H9 (cell line): ENCODE data around the gene TAF4B. TPM values are rescaled to one million over a fixed set of nuclear protein-coding genes. Genes with fewer than 3 reads are reported as not detected.
A peak's percentile ranks its signal among the peaks of the same experiment; 100 is the strongest.

Source experiments
- DNase-seq: peaks from one replicate; pipeline ENCODE4 v3.0.0-alpha.2; 2017
- H2AFZ ChIP-seq: one replicate; pipeline ENCODE4 v1.6.1; 2013; ENCODE audit warnings: mild to moderate bottlenecking, low read length, control low read depth, moderate library complexity
- H2AK5ac ChIP-seq: 2 replicates; pipeline ENCODE4 v1.6.1; 2013; ENCODE audit warnings: low read length, control low read depth, mixed read lengths; ENCODE audit not compliant: insufficient read length
- H2BK120ac ChIP-seq: one replicate; pipeline ENCODE4 v1.6.1; 2013; ENCODE audit warnings: low read depth, mild to moderate bottlenecking, low read length, control low read depth, inconsistent platforms; ENCODE audit not compliant: poor library complexity, severe bottlenecking
- H2BK12ac ChIP-seq: 2 replicates; pipeline ENCODE4 v1.6.1; 2013; ENCODE audit warnings: low read length, control low read depth, mixed read lengths, low read depth; ENCODE audit not compliant: insufficient read length
- H2BK15ac ChIP-seq: 2 replicates; pipeline ENCODE4 v1.6.1; 2013; ENCODE audit warnings: low read depth, low read length, control low read depth
- H2BK20ac ChIP-seq: one replicate; pipeline ENCODE4 v1.6.1; 2013; ENCODE audit warnings: low read depth, mild to moderate bottlenecking, low read length, control low read depth, inconsistent platforms; ENCODE audit not compliant: poor library complexity, severe bottlenecking
- H2BK5ac ChIP-seq: 2 replicates; pipeline ENCODE4 v1.6.1; 2013; ENCODE audit warnings: low read length, control low read depth, mixed read lengths; ENCODE audit not compliant: insufficient read length
- H3K14ac ChIP-seq: 2 replicates; pipeline ENCODE4 v1.6.1; 2013; ENCODE audit warnings: low read length, control low read depth; ENCODE audit not compliant: insufficient read depth
- H3K18ac ChIP-seq: 2 replicates; pipeline ENCODE4 v1.6.1; 2013; ENCODE audit warnings: low read depth, mild to moderate bottlenecking, mixed read lengths, low read length, control low read depth; ENCODE audit not compliant: insufficient read length
- H3K23ac ChIP-seq: 2 replicates; pipeline ENCODE4 v1.6.1; 2013; ENCODE audit warnings: low read length, control low read depth, mixed read lengths, low read depth; ENCODE audit not compliant: insufficient read length
- H3K23me2 ChIP-seq: 2 replicates; pipeline ENCODE4 v1.6.1; 2013; ENCODE audit warnings: low read depth, mild to moderate bottlenecking, mixed read lengths, low read length, control low read depth; ENCODE audit not compliant: insufficient read length, poor library complexity, severe bottlenecking
- H3K27ac ChIP-seq: 2 replicates; pipeline ENCODE4 v1.5.1; 2013; ENCODE audit warnings: low read length, control low read depth, mixed read lengths, low read depth; ENCODE audit not compliant: insufficient read length
- H3K27me3 ChIP-seq: 2 replicates; pipeline ENCODE4 v1.6.1; 2013; ENCODE audit warnings: low read length, control low read depth, inconsistent platforms; ENCODE audit not compliant: insufficient read depth
- H3K4ac ChIP-seq: 2 replicates; pipeline ENCODE4 v1.6.1; 2013; ENCODE audit warnings: low read depth, mild to moderate bottlenecking, control low read depth, inconsistent platforms, low read length, moderate library complexity
- H3K4me1 ChIP-seq: 2 replicates; pipeline ENCODE4 v1.6.1; 2013; ENCODE audit warnings: low read length, control low read depth, inconsistent platforms; ENCODE audit not compliant: insufficient read depth
- H3K4me2 ChIP-seq: 2 replicates; pipeline ENCODE4 v1.6.1; 2013; ENCODE audit warnings: low read length, control low read depth, mixed read lengths; ENCODE audit not compliant: insufficient read length, insufficient read depth
- H3K56ac ChIP-seq: 2 replicates; pipeline ENCODE4 v1.6.1; 2013; ENCODE audit warnings: low read depth, mild to moderate bottlenecking, mixed read lengths, low read length, control low read depth; ENCODE audit not compliant: insufficient read length
- H3K79me1 ChIP-seq: 2 replicates; pipeline ENCODE4 v1.6.1; 2013; ENCODE audit warnings: low read depth, mild to moderate bottlenecking, moderate library complexity, low read length, control low read depth, inconsistent platforms; ENCODE audit not compliant: insufficient read depth, poor library complexity, severe bottlenecking
- H3K79me2 ChIP-seq: 2 replicates; pipeline ENCODE4 v1.6.1; 2013; ENCODE audit warnings: low read length, control low read depth, inconsistent platforms; ENCODE audit not compliant: insufficient read depth
- H3K9ac ChIP-seq: 2 replicates; pipeline ENCODE4 v1.6.1; 2013; ENCODE audit warnings: low read length, control low read depth, mixed read lengths; ENCODE audit not compliant: insufficient read length; ENCODE audit errors: extremely low read depth
- H3K9me3 ChIP-seq: one replicate; pipeline ENCODE4 v1.6.1; 2013; ENCODE audit warnings: low read depth, low read length, inconsistent platforms; ENCODE audit not compliant: control insufficient read depth
- H3T11ph ChIP-seq: one replicate; pipeline ENCODE4 v1.6.1; 2013; ENCODE audit warnings: mild to moderate bottlenecking, low read length, control low read depth, inconsistent platforms
- H4K20me1 ChIP-seq: one replicate; pipeline ENCODE4 v1.6.1; 2013; ENCODE audit not compliant: control insufficient read depth, insufficient read length, insufficient read depth
- H4K5ac ChIP-seq: 2 replicates; pipeline ENCODE4 v1.6.1; 2013; ENCODE audit warnings: low read depth, mild to moderate bottlenecking, mixed read lengths, low read length, control low read depth; ENCODE audit not compliant: insufficient read length
- H4K8ac ChIP-seq: replicated peaks from 2 replicates; pipeline ENCODE4 v1.6.1; 2013; ENCODE audit warnings: low read length, control low read depth, mixed read lengths, low read depth; ENCODE audit not compliant: insufficient read length
- H4K91ac ChIP-seq: 2 replicates; pipeline ENCODE4 v1.6.1; 2013; ENCODE audit warnings: low read depth, mild to moderate bottlenecking, moderate library complexity, mixed read lengths, low read length, control low read depth; ENCODE audit not compliant: insufficient read length
- H3K27ac Mint-ChIP-seq, 3 experiments: 2 replicates in 2 of 3; 3 replicates in 1 of 3; pipeline ENCODE4 v1.8.0; 2020 to 2021; ENCODE audit warnings: mixed read lengths in 3 of 3, mild to moderate bottlenecking in 1 of 3, moderate library complexity in 1 of 3
- H3K27me3 Mint-ChIP-seq: 2 replicates; pipeline ENCODE4 v1.8.0; 2021; ENCODE audit warnings: low read depth, mild to moderate bottlenecking, moderate library complexity, mixed read lengths
- H3K36me3 Mint-ChIP-seq, 3 experiments: 2 replicates in 2 of 3; 3 replicates in 1 of 3; pipeline ENCODE4 v1.8.0; 2020 to 2021; ENCODE audit warnings: low read depth in 3 of 3, mixed read lengths in 3 of 3; ENCODE audit not compliant: insufficient read depth in 1 of 3
- H3K4me1 Mint-ChIP-seq, 2 experiments: 2 replicates each; pipeline ENCODE4 v1.8.0; 2020; ENCODE audit warnings: mixed read lengths in 2 of 2
- H3K4me3 Mint-ChIP-seq, 2 experiments: 2 replicates in 1 of 2; 3 replicates in 1 of 2; pipeline ENCODE4 v1.8.0; 2020 to 2021; ENCODE audit warnings: mild to moderate bottlenecking in 2 of 2, mixed read lengths in 2 of 2, moderate library complexity in 1 of 2
- H3K9me3 Mint-ChIP-seq, 2 experiments: 2 replicates in 1 of 2; 3 replicates in 1 of 2; pipeline ENCODE4 v1.8.0; 2020; ENCODE audit warnings: mild to moderate bottlenecking in 2 of 2, mixed read lengths in 2 of 2, moderate library complexity in 1 of 2
- WGBS: extraction: QIAGEN DNeasy Blood & Tissue Kit; methylation state at CpG from one replicate; pipeline ENCODE4 v1.1.7; 2013; ENCODE audit warnings: missing lambda C conversion rate, low lambda C conversion rate, mixed read lengths; ENCODE audit not compliant: insufficient read length; ENCODE audit errors: extremely low coverage; 5-methylcytosine and 5-hydroxymethylcytosine counted together
- total RNA-seq: library from RNA; stranded (reverse); gene quantifications from 2 replicates; pipeline ENCODE4 v1.2.1, GENCODE V29; 2021
- TF ChIP-seq, protein P1 (sequence below): fragments of 200-600 bp; sonication (generic); conservative IDR thresholded peaks from 3 replicates; pipeline ENCODE4 v1.8.0; 2021; ENCODE audit warnings: antibody characterized with exemption, mild to moderate bottlenecking

TAF4B gene
- total RNA-seq, 1 experiment from 2014 or later: 19.8 TPM

DNA sequence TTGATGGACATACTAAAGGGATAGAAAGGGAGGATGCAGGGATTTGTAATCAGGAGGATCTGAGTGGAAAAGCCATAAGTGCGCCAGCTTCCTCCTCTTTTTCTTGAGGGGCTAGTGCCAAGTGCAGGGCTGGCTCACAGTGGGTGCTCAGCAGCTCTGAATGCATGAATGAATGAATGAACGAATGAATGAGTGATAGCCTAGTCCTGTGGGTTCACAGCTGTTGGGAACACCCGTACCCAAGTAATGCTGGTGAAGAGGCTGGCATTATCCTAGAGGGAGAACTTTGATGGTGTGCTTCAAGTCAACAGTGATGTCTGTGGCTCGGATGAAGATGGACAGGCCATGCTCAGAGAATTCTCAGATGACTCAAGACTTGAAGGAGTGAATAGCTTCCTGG lies 213.3 kb downstream of the TAF4B start:
- Mint-ChIP-seq H3K36me3 (peaks cover 0 to 5% (median 2%) of the 10 kb centered on the region in 3 experiments; a peak in 2 of 7 replicates), H3K27me3 (peaks cover 5% of the 10 kb centered on the region), H3K9me3 (peaks cover 0 to 7% of the 10 kb centered on the region in 2 experiments; a peak in 2 of 5 replicates), H3K4me3 (no peak overlapping the region), H3K4me1 (peaks cover 11 to 13% of the 10 kb centered on the region in 2 experiments), H3K27ac (no peak overlapping the region)
- Histone ChIP-seq H3T11ph (no peak overlapping the region), H2BK20ac (no peak overlapping the region), H3K79me1 (no peaks in the 10 kb centered on the region), H3K4ac (no peak overlapping the region), H3K4me2 (no peak overlapping the region), H3K27me3 (no peaks in the 10 kb centered on the region), H4K5ac (no peak overlapping the region), H3K9ac (no peak overlapping the region), H3K14ac (no peak overlapping the region), H2BK5ac (no peak overlapping the region), H3K9me3 (no peaks in the 10 kb centered on the region), H2BK120ac (no peak overlapping the region), H3K4me1 (no peaks in the 10 kb centered on the region), H2BK15ac (no peak overlapping the region), H3K18ac (no peak overlapping the region), H4K8ac (no peak overlapping the region), H4K91ac (no peak overlapping the region), H2AFZ (no peak overlapping the region), H3K23me2 (no peaks in the 10 kb centered on the region), H3K23ac (no peak overlapping the region), H3K56ac (no peak overlapping the region), H2AK5ac (no peak overlapping the region), H2BK12ac (no peak overlapping the region), H4K20me1 (no peaks in the 10 kb centered on the region), H3K79me2 (no peaks in the 10 kb centered on the region), H3K27ac (no peak overlapping the region)
- TF ChIP-seq, protein P1, sequence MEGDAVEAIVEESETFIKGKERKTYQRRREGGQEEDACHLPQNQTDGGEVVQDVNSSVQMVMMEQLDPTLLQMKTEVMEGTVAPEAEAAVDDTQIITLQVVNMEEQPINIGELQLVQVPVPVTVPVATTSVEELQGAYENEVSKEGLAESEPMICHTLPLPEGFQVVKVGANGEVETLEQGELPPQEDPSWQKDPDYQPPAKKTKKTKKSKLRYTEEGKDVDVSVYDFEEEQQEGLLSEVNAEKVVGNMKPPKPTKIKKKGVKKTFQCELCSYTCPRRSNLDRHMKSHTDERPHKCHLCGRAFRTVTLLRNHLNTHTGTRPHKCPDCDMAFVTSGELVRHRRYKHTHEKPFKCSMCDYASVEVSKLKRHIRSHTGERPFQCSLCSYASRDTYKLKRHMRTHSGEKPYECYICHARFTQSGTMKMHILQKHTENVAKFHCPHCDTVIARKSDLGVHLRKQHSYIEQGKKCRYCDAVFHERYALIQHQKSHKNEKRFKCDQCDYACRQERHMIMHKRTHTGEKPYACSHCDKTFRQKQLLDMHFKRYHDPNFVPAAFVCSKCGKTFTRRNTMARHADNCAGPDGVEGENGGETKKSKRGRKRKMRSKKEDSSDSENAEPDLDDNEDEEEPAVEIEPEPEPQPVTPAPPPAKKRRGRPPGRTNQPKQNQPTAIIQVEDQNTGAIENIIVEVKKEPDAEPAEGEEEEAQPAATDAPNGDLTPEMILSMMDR: no peak
- peak; percentile 4 for DNase-seq
- no CpG with 5 or more reads among the region's 4 CpGs for WGBS
